ENCODE data around the gene SKAP1. TPM values are rescaled to one million over a fixed set of nuclear protein-coding genes. Genes with fewer than 3 reads are reported as not detected.

SKAP1 gene
- total and polyA plus RNA-seq, 2 experiments from 2014 or later: 0.27 TPM; not detected in 1

GRCh38 chr17:48173191-48173984 is 256.6 kb downstream of the SKAP1 start:
- Histone ChIP-seq H3K4me1 (ENCODE audit: insufficient read depth) (peaks cover 3% of the 10 kb centered on the region), H3K4me3 (no peak overlapping the region), H3K79me2 (replicated peaks; ENCODE audit: insufficient read depth) (no peaks in the 10 kb centered on the region), H3K4me2 (no peak overlapping the region), H3K36me3 (ENCODE audit: insufficient read depth) (no peaks in the 10 kb centered on the region), H4K20me1 (replicated peaks; ENCODE audit: insufficient read depth) (no peaks in the 10 kb centered on the region), H2AFZ (no peak overlapping the region), H3K9me2 (ENCODE audit: insufficient read depth) (no peaks in the 10 kb centered on the region), H3K27ac (ENCODE audit: low read depth) (no peak overlapping the region), H3K27me3 (ENCODE audit: insufficient read depth) (no peaks in the 10 kb centered on the region), H3F3A (replicated peaks; ENCODE audit: low read depth) (no peaks in the 10 kb centered on the region)
- Mint-ChIP-seq H3K27me3 (ENCODE audit: insufficient read depth, low read depth, poor library complexity) (peaks cover 3% of the 10 kb centered on the region), H3K27ac (no peak overlapping the region), H3K4me3 (no peak overlapping the region), H3K4me1 (peaks cover 4% of the 10 kb centered on the region), H3K36me3 (ENCODE audit: low read depth) (no peaks in the 10 kb centered on the region), H3K9me3 (no peaks in the 10 kb centered on the region)
- TF ChIP-seq STAT1 (IDR thresholded peaks at IDR 0.05; ENCODE audit: unreplicated experiment) (no peak), EZH2phosphoT487 (IDR thresholded peaks at IDR 0.05; ENCODE audit: unreplicated experiment) (no peak)
- TF ChIP-seq, protein P1, sequence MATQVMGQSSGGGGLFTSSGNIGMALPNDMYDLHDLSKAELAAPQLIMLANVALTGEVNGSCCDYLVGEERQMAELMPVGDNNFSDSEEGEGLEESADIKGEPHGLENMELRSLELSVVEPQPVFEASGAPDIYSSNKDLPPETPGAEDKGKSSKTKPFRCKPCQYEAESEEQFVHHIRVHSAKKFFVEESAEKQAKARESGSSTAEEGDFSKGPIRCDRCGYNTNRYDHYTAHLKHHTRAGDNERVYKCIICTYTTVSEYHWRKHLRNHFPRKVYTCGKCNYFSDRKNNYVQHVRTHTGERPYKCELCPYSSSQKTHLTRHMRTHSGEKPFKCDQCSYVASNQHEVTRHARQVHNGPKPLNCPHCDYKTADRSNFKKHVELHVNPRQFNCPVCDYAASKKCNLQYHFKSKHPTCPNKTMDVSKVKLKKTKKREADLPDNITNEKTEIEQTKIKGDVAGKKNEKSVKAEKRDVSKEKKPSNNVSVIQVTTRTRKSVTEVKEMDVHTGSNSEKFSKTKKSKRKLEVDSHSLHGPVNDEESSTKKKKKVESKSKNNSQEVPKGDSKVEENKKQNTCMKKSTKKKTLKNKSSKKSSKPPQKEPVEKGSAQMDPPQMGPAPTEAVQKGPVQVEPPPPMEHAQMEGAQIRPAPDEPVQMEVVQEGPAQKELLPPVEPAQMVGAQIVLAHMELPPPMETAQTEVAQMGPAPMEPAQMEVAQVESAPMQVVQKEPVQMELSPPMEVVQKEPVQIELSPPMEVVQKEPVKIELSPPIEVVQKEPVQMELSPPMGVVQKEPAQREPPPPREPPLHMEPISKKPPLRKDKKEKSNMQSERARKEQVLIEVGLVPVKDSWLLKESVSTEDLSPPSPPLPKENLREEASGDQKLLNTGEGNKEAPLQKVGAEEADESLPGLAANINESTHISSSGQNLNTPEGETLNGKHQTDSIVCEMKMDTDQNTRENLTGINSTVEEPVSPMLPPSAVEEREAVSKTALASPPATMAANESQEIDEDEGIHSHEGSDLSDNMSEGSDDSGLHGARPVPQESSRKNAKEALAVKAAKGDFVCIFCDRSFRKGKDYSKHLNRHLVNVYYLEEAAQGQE (IDR thresholded peaks at IDR 0.05; ENCODE audit: unreplicated experiment): no peak
- TF ChIP-seq, protein P2, sequence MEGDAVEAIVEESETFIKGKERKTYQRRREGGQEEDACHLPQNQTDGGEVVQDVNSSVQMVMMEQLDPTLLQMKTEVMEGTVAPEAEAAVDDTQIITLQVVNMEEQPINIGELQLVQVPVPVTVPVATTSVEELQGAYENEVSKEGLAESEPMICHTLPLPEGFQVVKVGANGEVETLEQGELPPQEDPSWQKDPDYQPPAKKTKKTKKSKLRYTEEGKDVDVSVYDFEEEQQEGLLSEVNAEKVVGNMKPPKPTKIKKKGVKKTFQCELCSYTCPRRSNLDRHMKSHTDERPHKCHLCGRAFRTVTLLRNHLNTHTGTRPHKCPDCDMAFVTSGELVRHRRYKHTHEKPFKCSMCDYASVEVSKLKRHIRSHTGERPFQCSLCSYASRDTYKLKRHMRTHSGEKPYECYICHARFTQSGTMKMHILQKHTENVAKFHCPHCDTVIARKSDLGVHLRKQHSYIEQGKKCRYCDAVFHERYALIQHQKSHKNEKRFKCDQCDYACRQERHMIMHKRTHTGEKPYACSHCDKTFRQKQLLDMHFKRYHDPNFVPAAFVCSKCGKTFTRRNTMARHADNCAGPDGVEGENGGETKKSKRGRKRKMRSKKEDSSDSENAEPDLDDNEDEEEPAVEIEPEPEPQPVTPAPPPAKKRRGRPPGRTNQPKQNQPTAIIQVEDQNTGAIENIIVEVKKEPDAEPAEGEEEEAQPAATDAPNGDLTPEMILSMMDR (conservative IDR thresholded peaks at IDR 0.05; ENCODE audit: low read depth in 2 of 2): no peak
- TF ChIP-seq, protein P3, sequence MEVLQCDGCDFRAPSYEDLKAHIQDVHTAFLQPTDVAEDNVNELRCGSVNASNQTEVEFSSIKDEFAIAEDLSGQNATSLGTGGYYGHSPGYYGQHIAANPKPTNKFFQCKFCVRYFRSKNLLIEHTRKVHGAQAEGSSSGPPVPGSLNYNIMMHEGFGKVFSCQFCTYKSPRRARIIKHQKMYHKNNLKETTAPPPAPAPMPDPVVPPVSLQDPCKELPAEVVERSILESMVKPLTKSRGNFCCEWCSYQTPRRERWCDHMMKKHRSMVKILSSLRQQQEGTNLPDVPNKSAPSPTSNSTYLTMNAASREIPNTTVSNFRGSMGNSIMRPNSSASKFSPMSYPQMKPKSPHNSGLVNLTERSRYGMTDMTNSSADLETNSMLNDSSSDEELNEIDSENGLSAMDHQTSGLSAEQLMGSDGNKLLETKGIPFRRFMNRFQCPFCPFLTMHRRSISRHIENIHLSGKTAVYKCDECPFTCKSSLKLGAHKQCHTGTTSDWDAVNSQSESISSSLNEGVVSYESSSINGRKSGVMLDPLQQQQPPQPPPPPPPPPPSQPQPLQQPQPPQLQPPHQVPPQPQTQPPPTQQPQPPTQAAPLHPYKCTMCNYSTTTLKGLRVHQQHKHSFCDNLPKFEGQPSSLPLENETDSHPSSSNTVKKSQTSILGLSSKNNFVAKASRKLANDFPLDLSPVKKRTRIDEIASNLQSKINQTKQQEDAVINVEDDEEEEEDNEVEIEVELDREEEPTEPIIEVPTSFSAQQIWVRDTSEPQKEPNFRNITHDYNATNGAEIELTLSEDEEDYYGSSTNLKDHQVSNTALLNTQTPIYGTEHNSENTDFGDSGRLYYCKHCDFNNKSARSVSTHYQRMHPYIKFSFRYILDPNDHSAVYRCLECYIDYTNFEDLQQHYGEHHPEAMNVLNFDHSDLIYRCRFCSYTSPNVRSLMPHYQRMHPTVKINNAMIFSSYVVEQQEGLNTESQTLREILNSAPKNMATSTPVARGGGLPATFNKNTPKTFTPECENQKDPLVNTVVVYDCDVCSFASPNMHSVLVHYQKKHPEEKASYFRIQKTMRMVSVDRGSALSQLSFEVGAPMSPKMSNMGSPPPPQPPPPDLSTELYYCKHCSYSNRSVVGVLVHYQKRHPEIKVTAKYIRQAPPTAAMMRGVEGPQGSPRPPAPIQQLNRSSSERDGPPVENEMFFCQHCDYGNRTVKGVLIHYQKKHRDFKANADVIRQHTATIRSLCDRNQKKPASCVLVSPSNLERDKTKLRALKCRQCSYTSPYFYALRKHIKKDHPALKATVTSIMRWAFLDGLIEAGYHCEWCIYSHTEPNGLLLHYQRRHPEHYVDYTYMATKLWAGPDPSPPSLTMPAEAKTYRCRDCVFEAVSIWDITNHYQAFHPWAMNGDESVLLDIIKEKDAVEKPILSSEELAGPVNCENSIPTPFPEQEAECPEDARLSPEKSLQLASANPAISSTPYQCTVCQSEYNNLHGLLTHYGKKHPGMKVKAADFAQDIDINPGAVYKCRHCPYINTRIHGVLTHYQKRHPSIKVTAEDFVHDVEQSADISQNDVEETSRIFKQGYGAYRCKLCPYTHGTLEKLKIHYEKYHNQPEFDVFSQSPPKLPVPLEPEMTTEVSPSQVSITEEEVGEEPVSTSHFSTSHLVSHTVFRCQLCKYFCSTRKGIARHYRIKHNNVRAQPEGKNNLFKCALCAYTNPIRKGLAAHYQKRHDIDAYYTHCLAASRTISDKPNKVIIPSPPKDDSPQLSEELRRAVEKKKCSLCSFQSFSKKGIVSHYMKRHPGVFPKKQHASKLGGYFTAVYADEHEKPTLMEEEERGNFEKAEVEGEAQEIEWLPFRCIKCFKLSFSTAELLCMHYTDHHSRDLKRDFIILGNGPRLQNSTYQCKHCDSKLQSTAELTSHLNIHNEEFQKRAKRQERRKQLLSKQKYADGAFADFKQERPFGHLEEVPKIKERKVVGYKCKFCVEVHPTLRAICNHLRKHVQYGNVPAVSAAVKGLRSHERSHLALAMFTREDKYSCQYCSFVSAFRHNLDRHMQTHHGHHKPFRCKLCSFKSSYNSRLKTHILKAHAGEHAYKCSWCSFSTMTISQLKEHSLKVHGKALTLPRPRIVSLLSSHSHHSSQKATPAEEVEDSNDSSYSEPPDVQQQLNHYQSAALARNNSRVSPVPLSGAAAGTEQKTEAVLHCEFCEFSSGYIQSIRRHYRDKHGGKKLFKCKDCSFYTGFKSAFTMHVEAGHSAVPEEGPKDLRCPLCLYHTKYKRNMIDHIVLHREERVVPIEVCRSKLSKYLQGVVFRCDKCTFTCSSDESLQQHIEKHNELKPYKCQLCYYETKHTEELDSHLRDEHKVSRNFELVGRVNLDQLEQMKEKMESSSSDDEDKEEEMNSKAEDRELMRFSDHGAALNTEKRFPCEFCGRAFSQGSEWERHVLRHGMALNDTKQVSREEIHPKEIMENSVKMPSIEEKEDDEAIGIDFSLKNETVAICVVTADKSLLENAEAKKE (CRISPR knock-in tag; IDR thresholded peaks at IDR 0.05): no peak
- no peak for ATAC-seq
- no peak for DNase-seq (ENCODE audit: low spot score)

Measured in GM23338 (cell line).